Endothelial cell of umbilical vein (primary cell): ENCODE results near the gene NANP. TPM values are rescaled to one million over a fixed set of nuclear protein-coding genes. Genes with fewer than 3 reads are reported as not detected.
"Not testable (repeated sequence)": the region's sequence is repeated elsewhere in the genome, so short reads cannot be mapped to it uniquely, and the experiment has no call there.

Experiments
- BruUV-seq: library from RNA; stranded (reverse); fragments of 400-500 nt; replicated peaks from 2 replicates; lab custom pipeline; 2021; lab: Mats Ljungman, UMichigan
- CTCF ChIA-PET: fragments of 300-600, 350-600 bp; sonication (Branson Sonifier 250); formaldehyde crosslinking; loops from one replicate; lab custom pipeline; 2021; ENCODE audit warnings: antibody characterized with exemption, inconsistent platforms; lab: Charles Lee
- POLR2A ChIA-PET: fragments of 300-600, 350-600 bp; sonication (Branson Sonifier 250); formaldehyde crosslinking; loops from one replicate; lab custom pipeline; 2021; ENCODE audit warnings: antibody characterized with exemption, inconsistent platforms; lab: Charles Lee
- DNase-seq: peaks from one replicate; pipeline ENCODE4 v3.0.0-alpha.2; 2011; ENCODE audit warnings: low read depth, low spot score
- FAIRE-seq: peaks from 2 replicates; lab custom pipeline; 2011; peaks lifted over from hg19 to GRCh38; lab: Jason Lieb, UNC
- H2AFZ ChIP-seq: 2 replicates; pipeline ENCODE4 v1.6.0; 2012; ENCODE audit warnings: low read depth, low read length, control low read depth, inconsistent platforms
- H3K27ac ChIP-seq: 2 replicates; pipeline ENCODE4 v1.5.1; 2011; ENCODE audit warnings: low read depth, mild to moderate bottlenecking, control low read depth, low read length, moderate library complexity; ENCODE audit not compliant: insufficient read depth
- H3K27me3 ChIP-seq, 2 experiments: 2 replicates each; pipeline versions ENCODE4 v1.6.0 to v1.6.1; 2011; ENCODE audit warnings: low read length in 2 of 2, mixed read lengths in 1 of 2; ENCODE audit not compliant: control insufficient read depth in 2 of 2, insufficient read depth in 2 of 2
- H3K36me3 ChIP-seq, 2 experiments: 2 replicates in 1 of 2; 3 replicates in 1 of 2; pipeline ENCODE4 v1.5.1; 2011; ENCODE audit warnings: low read length in 2 of 2, mild to moderate bottlenecking in 1 of 2, moderate library complexity in 1 of 2; ENCODE audit not compliant: control insufficient read depth in 2 of 2, insufficient read depth in 2 of 2; ENCODE audit errors: extremely low read depth in 1 of 2
- H3K4me1 ChIP-seq: 3 replicates; pipeline ENCODE4 v1.5.1; 2011; ENCODE audit warnings: mild to moderate bottlenecking, low read length; ENCODE audit not compliant: control insufficient read depth, insufficient read depth; ENCODE audit errors: extremely low read depth
- H3K4me2 ChIP-seq: 2 replicates; pipeline ENCODE4 v1.6.1; 2011; ENCODE audit warnings: low read length, control low read depth, mixed read lengths; ENCODE audit not compliant: insufficient read depth
- H3K4me3 ChIP-seq, 3 experiments: fragments of 200-600 bp in 1 of 3; sonication (generic), shearing (Covaris generic) in 1 of 3; replicated peaks in 1 of 3; 2 replicates each; pipeline ENCODE4 v1.5.1; 2011 to 2016; ENCODE audit warnings: control low read depth in 3 of 3, low read length in 3 of 3, mild to moderate bottlenecking in 2 of 3, inconsistent platforms in 1 of 3, low read depth in 1 of 3, moderate library complexity in 1 of 3; ENCODE audit not compliant: insufficient read depth in 1 of 3
- H3K79me2 ChIP-seq: 2 replicates; pipeline ENCODE4 v1.6.0; 2012; ENCODE audit warnings: low read length, inconsistent platforms; ENCODE audit not compliant: control insufficient read depth, insufficient read depth
- H3K9ac ChIP-seq: replicated peaks from 2 replicates; pipeline ENCODE3; 2011; ENCODE audit warnings: low read length, control low read depth; ENCODE audit not compliant: insufficient read depth; ENCODE audit errors: extremely low read depth
- H3K9me1 ChIP-seq: replicated peaks from 3 replicates; pipeline ENCODE4 v1.6.0; 2011; ENCODE audit warnings: mild to moderate bottlenecking, low read length; ENCODE audit not compliant: control insufficient read depth, insufficient read depth; ENCODE audit errors: extremely low read depth
- H3K9me3 ChIP-seq: replicated peaks from 2 replicates; pipeline ENCODE4 v1.5.1; 2012; ENCODE audit warnings: low read length, inconsistent platforms; ENCODE audit not compliant: control insufficient read depth, insufficient read depth
- H4K20me1 ChIP-seq: replicated peaks from 2 replicates; pipeline ENCODE3; 2011; ENCODE audit warnings: mild to moderate bottlenecking, low read length; ENCODE audit not compliant: control insufficient read depth, insufficient read depth; ENCODE audit errors: extremely low read depth
- EZH2 ChIP-seq: IDR thresholded peaks from 2 replicates; pipeline ENCODE4 v1.6.1; 2012; ENCODE audit warnings: borderline replicate concordance, low read depth, mild to moderate bottlenecking, moderate library complexity, low read length, inconsistent platforms; ENCODE audit not compliant: severe bottlenecking
- FOS ChIP-seq: IDR thresholded peaks from 2 replicates; pipeline ENCODE4 v1.6.1; 2011; ENCODE audit warnings: mild to moderate bottlenecking, low read length, moderate library complexity, borderline replicate concordance; ENCODE audit not compliant: insufficient read depth
- GATA2 ChIP-seq: IDR thresholded peaks from 2 replicates; pipeline ENCODE4 v1.7.0; 2011; ENCODE audit warnings: low read depth, mild to moderate bottlenecking, moderate library complexity, mixed read lengths, low read length; ENCODE audit not compliant: insufficient read length, insufficient read depth
- JUN ChIP-seq: IDR thresholded peaks from 2 replicates; pipeline ENCODE4 v1.6.1; 2011; ENCODE audit warnings: borderline replicate concordance, low read depth; ENCODE audit not compliant: insufficient read length, insufficient read depth
- MYC ChIP-seq: IDR thresholded peaks from one replicate; pipeline ENCODE4 v1.6.1; 2011; ENCODE audit warnings: mild to moderate bottlenecking, low read depth, low read length
- POLR2A ChIP-seq: IDR thresholded peaks from 2 replicates; pipeline ENCODE4 v1.6.1; 2012; ENCODE audit warnings: low read depth, mild to moderate bottlenecking, control low read depth, low read length
- POLR2AphosphoS5 ChIP-seq: IDR thresholded peaks from 2 replicates; pipeline ENCODE4 v1.6.1; 2012; ENCODE audit warnings: low read depth, mild to moderate bottlenecking, control low read depth, low read length, moderate library complexity; ENCODE audit not compliant: insufficient read depth
- dilution Hi-C: fragments of 300-500 bp; cut with MboI; formaldehyde crosslinking; loops from one replicate; pipeline ENCODE4 v1.15.0; 2019; ENCODE audit warnings: low sequenced_read_pairs; ENCODE audit not compliant: extremely low pct_ligation_motif_present
- intact Hi-C: fragments of 100-400 bp; cut with micrococcal nuclease; formaldehyde crosslinking; loops from one replicate; pipeline ENCODE4 v1.10.0; 2022
- polyA plus RNA-seq, 4 experiments: library from polyadenylated mRNA; depleted of rRNA in 3 of 4; stranded (reverse) in 3 of 4; unstranded in 1 of 4; fragments of >200 nt; gene quantifications; 2 replicates each; pipeline versions ENCODE4 v1.2.1 to v1.2.3, GENCODE V29; 2011 to 2012; ENCODE audit warnings: missing spikeins in 1 of 4
- total RNA-seq: library from RNA; stranded (reverse); gene quantifications from 2 replicates; pipeline ENCODE4 v1.2.3, GENCODE V29; 2021
- TF ChIP-seq, protein P1 (sequence below), 2 donors: IDR thresholded peaks; 1 replicate in 1 of 2; 2 replicates in 1 of 2; pipeline ENCODE4 v1.5.1; 2011; ENCODE audit warnings: low read length in 2 of 2, mild to moderate bottlenecking in 2 of 2, moderate library complexity in 2 of 2, control low read depth in 1 of 2, inconsistent platforms in 1 of 2, low read depth in 1 of 2; ENCODE audit not compliant: insufficient read depth in 1 of 2; ENCODE audit errors: extremely low read depth in 1 of 2
- TF ChIP-seq, protein P2 (sequence below): IDR thresholded peaks from 2 replicates; pipeline ENCODE4 v1.6.1; 2011; ENCODE audit not compliant: insufficient read depth, insufficient read length

Gene NANP
- total and polyA plus RNA-seq, 2 donors (not counting 3 experiments of a cell fraction or from before 2014, with no cell fraction given): 4.2 to 7.5 TPM

DNA sequence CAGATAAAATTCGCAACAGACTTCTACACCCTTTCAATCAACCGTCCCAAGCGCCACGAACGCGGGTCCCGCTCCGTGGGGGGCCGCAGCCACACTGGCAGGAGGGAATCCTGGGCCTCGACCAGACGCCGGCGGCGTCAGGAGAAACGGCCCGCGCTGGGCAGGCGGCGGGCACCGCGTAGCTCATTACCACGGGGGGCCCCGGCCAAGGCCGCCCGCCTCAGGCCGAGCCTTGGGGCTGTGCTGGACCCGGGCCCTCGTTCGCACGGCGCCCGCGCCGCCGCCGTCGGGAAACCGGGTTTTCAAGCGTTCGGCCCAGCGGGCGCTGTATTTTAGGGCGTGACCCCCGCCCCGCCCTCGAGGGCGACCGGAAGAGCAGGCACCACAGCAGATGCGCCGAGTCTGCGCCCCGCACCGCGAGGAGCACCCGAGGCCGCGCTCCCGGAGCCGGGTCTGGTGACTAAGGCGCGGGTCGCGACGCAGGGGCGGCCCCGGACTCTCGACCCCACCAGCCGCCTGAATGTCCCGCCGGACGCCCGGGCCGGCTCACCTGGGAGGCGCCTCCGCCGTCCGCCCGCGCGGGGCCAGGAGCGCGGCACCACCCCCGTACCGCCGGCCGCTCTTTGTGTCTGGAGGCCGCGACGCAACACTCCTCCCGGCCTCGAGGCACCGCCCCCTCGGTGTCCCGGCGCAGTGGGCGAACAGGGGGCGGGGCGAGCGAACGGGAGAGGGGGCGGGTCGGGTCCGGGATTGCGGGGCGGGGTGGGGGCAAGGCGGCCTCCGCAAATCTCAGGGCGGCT, 38.7 kb downstream of the NANP start, which contains the start of gene NINL:
TSS of gene NINL (minus strand) at position 627 of the 800 bp plus-strand sequence. CDS start 58,944 bp downstream, outside the sequence.
- DNase-seq (peak; percentile 67), FAIRE-seq (peak; percentile 80)
- H3K27ac ChIP-seq: peak within 1 kb of the TSS; percentile 0
- dilution Hi-C loops: no loop called here
- H3K79me2 ChIP-seq: peaks cover 15% of the 10 kb centered on the region
- H2AFZ ChIP-seq: peak within 1 kb of the TSS; percentile 92
- H3K36me3 ChIP-seq: peaks cover 0 to 4% of the 10 kb centered on the region in 2 experiments
- CTCF ChIA-PET: interaction anchor here (1.0 kb wide), 1 partner anchor 77 kb away, joined by 3 read pairs; no protein-coding TSS in a partner anchor
- peaks cover 4% of the 10 kb centered on the region for H3K4me1 ChIP-seq
- POLR2A ChIA-PET: interaction anchor here (1.0 kb wide), 1 partner anchor 338 kb away, joined by 3 read pairs; no protein-coding TSS in a partner anchor
- no peaks in the 10 kb centered on the region for H3K9me1 ChIP-seq
- peak within 1 kb of the TSS; percentile 21 for H3K4me2 ChIP-seq
- TF ChIP-seq MYC (no peak), FOS (no peak), POLR2AphosphoS5 (peak; percentile 87), GATA2 (no peak), JUN (no peak), EZH2 (no peak), POLR2A (peak; percentile 79)
- TF ChIP-seq, protein P1, sequence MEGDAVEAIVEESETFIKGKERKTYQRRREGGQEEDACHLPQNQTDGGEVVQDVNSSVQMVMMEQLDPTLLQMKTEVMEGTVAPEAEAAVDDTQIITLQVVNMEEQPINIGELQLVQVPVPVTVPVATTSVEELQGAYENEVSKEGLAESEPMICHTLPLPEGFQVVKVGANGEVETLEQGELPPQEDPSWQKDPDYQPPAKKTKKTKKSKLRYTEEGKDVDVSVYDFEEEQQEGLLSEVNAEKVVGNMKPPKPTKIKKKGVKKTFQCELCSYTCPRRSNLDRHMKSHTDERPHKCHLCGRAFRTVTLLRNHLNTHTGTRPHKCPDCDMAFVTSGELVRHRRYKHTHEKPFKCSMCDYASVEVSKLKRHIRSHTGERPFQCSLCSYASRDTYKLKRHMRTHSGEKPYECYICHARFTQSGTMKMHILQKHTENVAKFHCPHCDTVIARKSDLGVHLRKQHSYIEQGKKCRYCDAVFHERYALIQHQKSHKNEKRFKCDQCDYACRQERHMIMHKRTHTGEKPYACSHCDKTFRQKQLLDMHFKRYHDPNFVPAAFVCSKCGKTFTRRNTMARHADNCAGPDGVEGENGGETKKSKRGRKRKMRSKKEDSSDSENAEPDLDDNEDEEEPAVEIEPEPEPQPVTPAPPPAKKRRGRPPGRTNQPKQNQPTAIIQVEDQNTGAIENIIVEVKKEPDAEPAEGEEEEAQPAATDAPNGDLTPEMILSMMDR (IDR thresholded peaks at IDR 0.05; ENCODE audit: extremely low read depth in 1 of 2, insufficient read depth in 1 of 2, low read depth in 1 of 2, low read length in 2 of 2): no peak
- TF ChIP-seq, protein P2, sequence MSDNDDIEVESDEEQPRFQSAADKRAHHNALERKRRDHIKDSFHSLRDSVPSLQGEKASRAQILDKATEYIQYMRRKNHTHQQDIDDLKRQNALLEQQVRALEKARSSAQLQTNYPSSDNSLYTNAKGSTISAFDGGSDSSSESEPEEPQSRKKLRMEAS: no peak
- intact Hi-C loops: loop anchor here (1.0 kb wide), 1 partner anchor 39 kb away; the partner anchor contains the start of gene NANP
- no peaks in the 10 kb centered on the region for H3K9me3 ChIP-seq
- peak within 1 kb of the TSS; percentile 1 to 81 (median 31) for H3K4me3 ChIP-seq
- peak within 1 kb of the TSS; percentile 75 for H3K9ac ChIP-seq
- no peaks in the 10 kb centered on the region for H4K20me1 ChIP-seq
- H3K27me3 ChIP-seq: no peaks in the 10 kb centered on the region
- no TSS peak for BruUV-seq

DNA sequence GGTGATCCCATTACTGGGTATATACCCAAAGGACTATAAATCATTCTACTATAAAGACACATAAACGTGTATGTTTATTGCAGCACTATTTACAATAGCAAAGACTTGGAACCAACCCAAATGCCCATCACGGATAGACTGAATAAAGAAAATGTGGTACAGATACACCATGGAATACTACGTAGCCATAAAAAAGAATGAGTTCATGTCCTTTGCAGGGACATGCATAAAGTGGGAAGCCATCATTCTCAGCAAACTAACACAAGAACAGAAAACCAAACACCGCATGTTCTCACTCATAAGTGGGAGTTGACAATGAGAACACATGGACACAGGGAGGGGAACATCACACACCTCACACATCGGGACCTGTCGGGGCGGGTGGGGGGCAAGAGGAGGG, 40.2 kb downstream of the NANP start:
- H3K36me3 ChIP-seq, BruUV-seq, H3K4me1 ChIP-seq, H3K4me2 ChIP-seq, H3K9me1 ChIP-seq, POLR2A ChIA-PET, H3K9me3 ChIP-seq, CTCF ChIA-PET, H4K20me1 ChIP-seq, FAIRE-seq, dilution Hi-C loops, H3K9ac ChIP-seq, intact Hi-C loops, H2AFZ ChIP-seq, DNase-seq, H3K4me3 ChIP-seq, H3K27me3 ChIP-seq, H3K27ac ChIP-seq: not testable (repeated sequence)
- peaks cover 17% of the 10 kb centered on the region for H3K79me2 ChIP-seq
